Tibial nerve (tissue), 4 donors: ENCODE measurements around the gene MDM1. TPM values are rescaled to one million over a fixed set of nuclear protein-coding genes. Genes with fewer than 3 reads are reported as not detected.
A peak's percentile ranks its signal among the peaks of the same experiment; 100 is the strongest.

Experiments used
- DNase-seq, 2 donors: peaks; one replicate each; pipeline ENCODE4 v3.0.0-alpha.2; 2019; ENCODE audit warnings: low spot score in 2 of 2
- H3K27ac ChIP-seq, 4 donors: fragments of 200-600 bp; sonication (generic) in 3 of 4; one replicate each; pipeline ENCODE4 v1.5.1; 2017 to 2019; ENCODE audit warnings: mild to moderate bottlenecking in 1 of 4
- H3K27me3 ChIP-seq, 2 donors: fragments of 200-600 bp; sonication (generic) in 1 of 2; one replicate each; pipeline versions ENCODE4 v1.5.1 to v1.6.0; 2017 to 2019
- H3K36me3 ChIP-seq, 3 donors: fragments of 200-600 bp; sonication (generic); one replicate each; pipeline ENCODE4 v1.5.1; 2018 to 2019
- H3K4me1 ChIP-seq, 4 donors: fragments of 200-600 bp; sonication (generic) in 3 of 4; one replicate each; pipeline ENCODE4 v1.5.1; 2017 to 2019
- H3K4me3 ChIP-seq, 4 donors: fragments of 200-600 bp; sonication (generic) in 3 of 4; one replicate each; pipeline ENCODE4 v1.5.1; 2017 to 2019; ENCODE audit warnings: mild to moderate bottlenecking in 1 of 4, moderate library complexity in 1 of 4
- H3K9me3 ChIP-seq, 4 donors: fragments of 200-600 bp; sonication (generic) in 3 of 4; one replicate each; pipeline ENCODE4 v1.5.1; 2017 to 2019
- CTCF ChIP-seq, 5 experiments: fragments of 200-600 bp in 3 of 5; fragments of 450-650 bp in 2 of 5; sonication (generic) in 3 of 5; IDR thresholded peaks; one replicate each; pipeline ENCODE4 v1.5.1; 2016 to 2019; ENCODE audit warnings: antibody characterized with exemption in 5 of 5, mild to moderate bottlenecking in 3 of 5, moderate library complexity in 2 of 5
- EP300 ChIP-seq, 2 donors: sonication (generic); formaldehyde crosslinking; IDR thresholded peaks; one replicate each; pipeline ENCODE4 v1.6.1; 2017; ENCODE audit warnings: antibody characterized with exemption in 2 of 2, mild to moderate bottlenecking in 1 of 2
- POLR2A ChIP-seq, 2 donors: fragments of 450-650 bp; IDR thresholded peaks; one replicate each; pipeline ENCODE4 v1.6.1; 2017; ENCODE audit warnings: antibody characterized with exemption in 2 of 2, mild to moderate bottlenecking in 2 of 2, moderate library complexity in 2 of 2
- WGBS, 2 donors: methylation state at CpG; one replicate each; pipeline ENCODE4 v1.1.5; 2018; 5-methylcytosine and 5-hydroxymethylcytosine counted together
- total RNA-seq, 4 donors: library from RNA; depleted of rRNA; stranded (reverse); fragments of >200 nt; gene quantifications; one replicate each; pipeline ENCODE4 v1.1.0, GENCODE V29; 2016

The MDM1 gene
- total RNA-seq, 4 donors from 2014 or later, result 11.2 to 49.8 (median 23.3) TPM

GRCh38 chr12:68376901-68377300 lies 44.7 kb upstream of the MDM1 start:
- WGBS, 2 donors, result 87 to 91% methylated on average over 7 of the region's 7 CpGs
- Histone ChIP-seq H3K9me3 (no peaks in the 10 kb centered on the region), H3K4me3 (no peak overlapping the region), H3K27me3 (no peaks in the 10 kb centered on the region), H3K36me3 (no peaks in the 10 kb centered on the region), H3K4me1 (peaks cover 0 to 51% (median 7%) of the 10 kb centered on the region in 4 donors), H3K27ac (no peak overlapping the region)
- no peak for DNase-seq
- TF ChIP-seq EP300 (IDR thresholded peaks at IDR 0.05), result no peak
- no peak for TF ChIP-seq POLR2A (IDR thresholded peaks at IDR 0.05)
- TF ChIP-seq CTCF (IDR thresholded peaks at IDR 0.05), result no peak

DNA sequence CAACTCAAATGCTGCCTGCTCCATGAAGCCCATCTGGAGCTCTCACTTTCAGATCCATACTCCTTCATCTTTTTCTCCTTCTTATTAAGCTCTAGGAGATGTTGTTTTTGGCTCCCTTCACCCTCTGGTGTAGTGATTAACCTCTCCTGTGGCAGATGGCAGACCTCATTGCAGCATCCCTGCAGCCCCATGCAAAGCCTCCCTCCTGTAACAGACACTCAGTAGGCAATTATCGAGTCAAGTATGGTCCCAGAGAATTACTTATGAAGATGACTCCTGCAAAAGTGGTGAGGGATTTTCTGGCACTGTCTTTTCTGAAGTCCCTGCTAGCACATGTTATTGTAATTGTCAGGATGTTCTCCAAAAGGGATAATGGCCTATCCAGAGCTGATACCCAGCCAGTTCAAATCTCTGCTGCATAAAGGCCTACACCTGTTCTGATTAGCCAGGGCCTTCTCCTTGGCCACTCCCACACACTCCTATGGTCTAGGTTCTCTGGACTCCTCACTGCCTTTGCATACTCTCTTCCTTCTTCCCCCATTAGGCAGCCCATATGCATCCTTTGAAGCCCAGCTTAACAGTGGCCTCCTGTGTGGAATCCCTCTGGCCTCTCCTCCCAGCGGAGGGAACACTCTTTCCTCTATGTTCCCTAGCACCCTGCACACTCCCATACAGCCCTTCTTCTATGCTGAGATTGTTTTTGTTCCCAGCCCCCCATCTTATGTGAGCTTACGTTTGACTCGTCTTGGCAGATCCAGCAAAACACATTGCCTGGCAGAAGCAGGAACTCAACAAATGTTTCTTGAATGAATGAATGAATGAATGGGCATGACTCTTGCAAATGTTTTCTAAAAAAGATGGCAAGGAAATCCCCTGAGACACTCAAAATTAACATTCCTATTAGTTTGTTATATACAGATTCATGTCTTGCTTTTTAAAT lies 43.9 kb upstream of the MDM1 start:
- peaks cover 0 to 51% (median 7%) of the 10 kb centered on the region in 4 donors for H3K4me1 ChIP-seq
- 54 to 64% methylated on average over 4 of the region's 4 CpGs for WGBS, 2 donors
- DNase-seq, result no peak
- no peak overlapping the region for H3K4me3 ChIP-seq
- TF ChIP-seq POLR2A (IDR thresholded peaks at IDR 0.05), result no peak
- TF ChIP-seq EP300 (IDR thresholded peaks at IDR 0.05), result no peak
- no peak for TF ChIP-seq CTCF (IDR thresholded peaks at IDR 0.05)
- H3K27ac ChIP-seq, result no peak overlapping the region
- H3K36me3 ChIP-seq, result no peaks in the 10 kb centered on the region
- no peaks in the 10 kb centered on the region for H3K27me3 ChIP-seq
- no peaks in the 10 kb centered on the region for H3K9me3 ChIP-seq

DNA sequence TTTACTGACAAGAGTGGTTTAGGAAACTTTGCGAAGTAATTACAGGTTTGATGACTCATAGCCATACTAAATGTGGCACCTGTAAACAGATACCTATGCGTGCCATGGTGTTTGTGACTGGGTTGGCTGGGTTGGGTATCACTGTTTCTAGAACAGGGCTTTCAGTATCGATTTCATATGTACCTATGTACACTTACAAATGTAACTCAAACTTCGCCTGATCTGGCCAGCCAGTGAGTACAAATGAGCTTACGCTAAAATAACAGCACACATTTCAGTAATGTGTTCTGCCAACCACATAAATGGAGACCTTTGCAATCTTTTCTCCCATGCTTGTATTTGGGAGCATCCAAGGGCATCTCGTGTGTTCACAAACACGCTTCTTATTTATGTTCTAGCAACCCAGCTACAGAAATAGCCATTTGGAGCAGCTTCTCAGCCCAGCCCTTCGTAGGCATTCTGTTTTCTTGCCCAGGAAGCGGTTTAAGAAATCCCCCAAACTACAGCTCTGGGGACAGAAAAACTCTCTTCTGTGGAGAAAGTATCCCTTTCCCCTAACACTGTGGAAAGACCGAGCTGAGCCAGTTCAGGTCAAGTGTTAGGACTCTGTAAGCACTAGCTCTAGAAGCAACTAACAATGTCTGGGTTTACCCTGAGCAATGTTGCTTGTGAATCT lies 42.3 kb upstream of the MDM1 start:
- TF ChIP-seq CTCF (IDR thresholded peaks at IDR 0.05) (no peak), POLR2A (IDR thresholded peaks at IDR 0.05) (no peak), EP300 (IDR thresholded peaks at IDR 0.05) (no peak)
- Histone ChIP-seq H3K9me3 (no peaks in the 10 kb centered on the region), H3K27ac (peak overlapping the region in 2 of 4 donors; percentile 54 to 58), H3K36me3 (no peaks in the 10 kb centered on the region), H3K4me1 (peaks cover 0 to 47% (median 5%) of the 10 kb centered on the region in 4 donors), H3K4me3 (no peak overlapping the region), H3K27me3 (no peaks in the 10 kb centered on the region)
- DNase-seq, result no peak
- WGBS, 2 donors, result 72% methylated on average over 10 of the region's 10 CpGs

DNA sequence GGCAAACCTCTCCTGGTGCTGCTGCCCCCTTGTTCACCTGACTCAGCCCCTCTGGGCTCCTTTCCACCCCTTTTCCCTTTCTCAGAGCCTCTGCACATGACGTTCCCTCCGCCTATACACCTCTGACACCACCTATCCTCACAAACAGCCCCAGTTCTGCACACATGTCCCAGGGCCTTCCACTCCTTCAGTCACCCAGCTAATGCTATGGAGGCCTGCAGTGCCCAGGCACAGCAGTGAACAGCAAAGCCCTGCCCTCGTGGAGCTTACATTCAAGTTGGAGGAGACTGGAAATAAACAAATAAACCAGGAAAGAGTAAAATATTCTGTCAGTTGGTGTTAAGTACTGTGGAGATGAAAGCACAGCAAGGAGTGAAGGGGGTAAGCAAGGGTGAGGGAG lies 38.5 kb upstream of the MDM1 start:
- H3K36me3 ChIP-seq, result no peaks in the 10 kb centered on the region
- H3K4me1 ChIP-seq, result peaks cover 0 to 41% (median 13%) of the 10 kb centered on the region in 4 donors
- no peak overlapping the region for H3K4me3 ChIP-seq
- H3K27ac ChIP-seq, result no peak overlapping the region
- DNase-seq, result no peak
- TF ChIP-seq CTCF (IDR thresholded peaks at IDR 0.05), result no peak
- no peak for TF ChIP-seq POLR2A (IDR thresholded peaks at IDR 0.05)
- no peak for TF ChIP-seq EP300 (IDR thresholded peaks at IDR 0.05)
- H3K27me3 ChIP-seq, result no peaks in the 10 kb centered on the region
- no peaks in the 10 kb centered on the region for H3K9me3 ChIP-seq
- WGBS, 2 donors, result 84 to 87% methylated on average over 3 of the region's 3 CpGs
